HTR-8/SVneo (cell line): Measurements from ENCODE around the gene ANKRD9.
A peak's percentile ranks its signal among the peaks of the same experiment; 100 is the strongest.
"Not testable (repeated sequence)": the region's sequence is repeated elsewhere in the genome, so short reads cannot be mapped to it uniquely, and the experiment has no call there.

Source experiments
- DNase-seq: peaks from one replicate; pipeline ENCODE4 v3.0.0; 2011; ENCODE audit warnings: low spot score, mixed read lengths; ENCODE audit not compliant: insufficient read length
- FAIRE-seq: peaks from 2 replicates; lab custom pipeline; 2011; peaks lifted over from hg19 to GRCh38; lab: Jason Lieb, UNC

Gene ANKRD9

DNA sequence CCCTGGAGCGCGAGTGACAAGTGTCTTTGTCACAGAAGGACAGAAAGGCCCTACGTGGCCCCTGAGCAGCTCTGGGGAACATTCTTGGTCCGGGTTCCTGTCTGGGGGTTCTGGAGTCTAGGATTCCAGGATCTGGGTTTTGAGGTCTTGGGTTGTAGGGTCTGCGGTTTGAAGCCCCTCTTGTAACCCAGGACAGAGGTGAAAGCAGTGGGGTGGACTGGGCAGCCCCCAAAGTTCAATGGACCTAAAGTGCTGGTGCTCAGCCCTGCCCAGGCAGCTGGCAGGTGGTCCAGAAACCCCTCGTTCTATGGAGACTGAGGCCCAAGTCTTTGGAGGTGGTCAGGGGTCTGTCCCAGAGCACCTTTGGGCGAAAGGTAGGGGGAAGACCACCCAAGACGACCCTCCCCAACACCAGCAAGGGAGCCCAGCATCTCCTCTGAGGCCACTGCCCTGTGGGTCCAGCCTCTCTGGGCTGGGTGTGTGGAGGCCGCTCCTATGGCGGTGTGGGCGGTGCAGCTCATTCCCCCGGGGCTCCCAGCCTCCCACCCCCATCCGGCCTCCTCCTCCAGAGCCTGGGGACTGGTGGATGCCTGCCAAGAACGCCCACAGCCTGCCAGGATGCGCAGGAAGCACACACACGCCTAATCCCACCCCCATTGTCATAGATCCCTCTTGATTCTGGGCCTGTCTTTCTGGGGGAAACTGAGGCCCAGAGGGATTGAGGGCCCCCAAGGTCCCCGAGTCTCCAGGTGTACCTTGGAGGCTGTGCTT, 30.2 kb upstream of the ANKRD9 start:
- FAIRE-seq, result no peak
- DNase-seq, result no peak

DNA sequence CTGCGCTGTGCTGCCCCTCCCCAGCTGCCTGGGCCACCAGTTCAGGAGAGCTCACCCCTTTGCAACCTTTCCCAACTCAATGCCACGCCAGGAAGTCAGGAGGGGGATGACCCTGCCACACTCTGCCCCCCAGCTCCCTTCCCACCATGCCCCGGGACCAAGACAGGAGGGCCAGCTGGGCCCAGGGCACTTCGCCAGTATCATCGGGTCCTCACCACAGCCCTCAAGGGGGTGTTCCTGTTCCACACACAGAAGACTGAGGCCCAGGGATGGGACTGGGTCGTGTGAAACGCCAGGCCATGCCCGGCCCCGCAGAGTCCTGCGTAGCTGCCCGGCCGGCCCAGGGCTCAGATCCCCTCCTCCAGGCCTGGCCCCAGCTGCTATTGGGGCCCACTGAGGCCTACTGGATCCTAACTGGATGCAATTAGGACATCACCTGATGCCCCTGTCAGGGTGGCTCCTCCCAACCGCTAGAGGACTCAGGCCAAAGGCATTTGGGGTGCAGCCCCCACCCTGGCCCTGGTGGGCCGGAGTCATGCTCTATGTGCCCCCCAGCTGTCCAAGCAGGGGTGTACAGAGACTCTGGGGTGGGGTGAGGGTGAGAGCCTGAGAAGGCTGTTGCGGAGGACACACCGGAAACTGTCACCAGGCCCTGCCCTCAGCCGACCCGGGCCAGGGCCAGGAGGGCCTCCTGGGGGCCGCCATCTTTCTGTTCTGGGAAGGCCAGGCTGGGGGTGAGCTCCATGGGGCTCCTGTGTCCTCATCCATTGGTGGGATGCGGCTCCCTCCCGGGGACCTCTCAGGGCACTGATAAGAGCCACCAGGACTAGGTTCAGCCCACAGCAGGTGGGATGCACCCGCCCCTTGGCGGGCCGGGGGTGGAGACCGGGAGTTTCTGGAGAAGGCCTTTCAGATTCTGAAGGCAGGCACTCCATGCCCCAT, 29.3 kb upstream of the ANKRD9 start:
- FAIRE-seq (no peak), DNase-seq (no peak)

DNA sequence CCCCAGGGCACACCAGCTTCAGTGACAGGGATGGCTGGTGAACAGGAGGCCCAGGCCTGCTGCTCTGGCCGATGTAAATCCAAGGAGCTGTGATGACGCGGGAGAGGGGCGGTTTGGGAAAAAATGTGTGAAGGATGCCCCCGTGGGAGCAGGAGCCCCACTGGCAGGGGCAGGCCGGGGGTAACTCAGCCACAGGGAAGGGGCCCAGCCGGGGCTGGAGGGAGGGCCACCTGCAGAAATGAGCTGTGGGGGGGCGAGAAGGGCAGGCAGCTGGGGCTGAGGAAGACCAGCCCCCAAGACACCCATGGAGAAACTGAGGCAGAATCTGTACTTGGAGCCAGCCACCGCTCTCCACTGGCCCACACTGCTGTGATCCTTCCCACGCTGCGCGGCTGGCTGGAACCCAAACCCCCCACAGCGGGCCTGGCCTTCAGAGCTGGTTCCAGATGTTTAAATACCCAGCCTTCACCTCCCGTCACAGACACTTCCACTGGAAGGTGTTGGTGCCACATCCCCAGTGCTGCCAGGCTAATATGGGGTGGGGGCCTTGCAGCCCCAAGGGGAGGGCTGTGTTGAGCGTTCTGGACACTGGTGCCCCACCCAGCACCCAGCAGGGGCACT, 28.5 kb upstream of the ANKRD9 start:
- DNase-seq, result no peak
- no peak for FAIRE-seq

DNA sequence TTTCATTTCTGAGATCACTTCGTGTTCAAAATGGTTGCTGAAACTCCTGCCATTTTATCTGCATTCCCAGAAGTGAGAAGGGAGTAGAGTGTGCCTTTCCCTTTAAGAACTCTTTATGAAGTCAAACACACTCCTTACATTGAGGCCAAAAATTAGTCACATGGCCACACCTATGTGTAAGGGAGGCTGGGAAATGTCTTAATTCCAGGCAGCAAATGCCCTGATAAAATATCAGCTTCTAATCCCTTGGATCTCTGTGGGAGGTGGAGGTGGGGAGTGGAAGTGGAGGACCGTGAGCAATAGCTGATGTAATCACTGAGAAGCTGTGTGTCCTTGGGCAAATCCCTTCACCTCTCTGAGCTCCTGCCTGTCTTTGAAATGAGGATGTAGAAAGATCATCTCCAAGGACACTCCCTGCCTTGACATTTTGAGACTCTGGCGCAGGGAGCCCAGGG, 22.7 kb upstream of the ANKRD9 start:
- FAIRE-seq (no peak), DNase-seq (no peak)

DNA sequence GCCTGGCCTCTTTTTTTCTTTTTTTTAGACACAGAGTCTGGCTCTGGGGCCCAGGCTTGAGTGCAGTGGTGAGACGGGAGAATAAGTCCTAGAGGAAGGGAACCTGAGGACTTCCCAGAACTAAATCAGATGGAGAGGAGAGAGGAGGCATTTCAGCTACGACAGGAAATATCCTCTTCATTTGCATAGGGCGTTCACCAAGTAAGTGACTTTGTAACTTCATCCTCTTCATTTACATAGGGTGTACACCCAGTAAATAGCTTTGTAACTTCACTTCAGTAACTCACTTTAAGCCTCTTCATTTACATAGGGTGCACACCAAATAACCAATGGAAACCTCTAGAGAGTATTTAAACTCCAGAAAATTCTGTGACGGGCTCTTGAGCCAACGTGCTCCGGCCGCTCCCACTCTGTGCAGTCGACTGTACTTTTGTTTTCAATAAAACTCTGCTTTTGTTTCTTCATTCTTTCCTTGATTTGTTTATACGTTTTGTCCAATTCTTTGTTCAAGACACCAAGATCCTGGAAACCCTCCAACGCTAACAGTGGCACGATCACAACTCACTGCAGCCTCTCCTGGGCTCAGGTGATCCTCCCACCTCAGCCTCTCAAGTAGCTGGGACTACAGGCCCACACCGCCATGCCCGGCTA, 21.4 kb upstream of the ANKRD9 start:
- FAIRE-seq (no peak), DNase-seq (no peak)

DNA sequence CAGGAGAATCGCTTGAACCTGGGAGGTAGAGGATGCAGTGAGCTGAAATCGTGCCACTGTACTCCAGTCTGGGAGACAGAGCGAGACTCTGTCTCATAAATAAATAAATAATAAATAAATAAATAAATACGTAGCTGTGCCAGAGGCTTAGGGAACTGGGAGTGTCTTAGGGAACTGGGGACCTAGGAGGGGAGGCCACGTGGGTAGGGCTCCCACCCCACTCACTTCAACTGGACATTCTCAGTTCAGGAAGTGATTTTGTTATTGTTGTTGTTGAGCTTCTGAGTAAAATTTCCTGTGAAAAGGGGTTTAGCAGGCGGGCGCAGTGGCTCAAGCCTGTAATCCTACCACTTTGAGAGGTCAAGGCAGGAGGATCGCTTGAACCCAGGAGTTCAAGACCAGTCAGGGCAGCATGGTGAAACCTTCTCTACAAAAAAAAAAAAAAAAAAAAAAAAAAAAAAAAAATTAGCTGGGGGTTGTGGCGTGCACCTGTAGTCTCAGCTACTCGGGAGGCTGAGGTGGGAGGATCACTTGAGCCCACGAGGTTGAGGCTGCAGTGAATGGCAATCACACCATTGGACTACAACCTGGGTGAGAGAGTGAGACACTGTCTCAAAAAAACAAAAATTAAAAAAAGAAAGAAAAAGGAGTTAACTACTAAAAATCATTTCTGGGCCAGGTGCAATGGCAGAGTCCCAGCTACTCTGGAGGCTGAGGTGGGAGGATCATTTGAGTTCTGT, 19.0 kb upstream of the ANKRD9 start:
- DNase-seq, result no peak
- no peak for FAIRE-seq

DNA sequence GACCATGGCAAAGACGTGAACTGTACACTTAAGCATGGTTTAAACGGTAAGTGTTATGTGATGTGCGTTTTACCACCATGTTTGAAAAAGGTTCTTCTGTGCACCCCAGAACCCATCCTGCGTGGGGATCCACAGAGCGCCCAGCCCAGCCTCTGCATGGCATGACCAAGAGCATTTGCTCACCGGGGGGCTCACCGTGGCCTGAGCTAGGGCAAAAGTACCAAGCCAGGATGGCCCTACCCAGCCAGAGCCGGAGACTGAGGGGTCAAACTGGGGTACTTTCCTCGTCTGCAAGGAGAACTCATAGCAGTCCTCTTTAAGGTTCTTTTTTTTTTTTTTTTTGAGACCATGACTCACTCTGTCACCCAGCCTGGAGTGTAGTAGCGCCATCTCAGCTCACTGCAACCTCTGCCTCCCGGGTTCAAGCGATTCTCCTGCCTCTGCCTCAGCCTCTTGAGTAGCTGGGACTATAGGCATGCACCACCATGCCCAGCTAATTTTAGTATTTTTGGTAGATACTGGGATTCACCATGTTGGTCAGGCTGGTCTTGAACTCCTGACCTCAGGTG, 16.4 kb upstream of the ANKRD9 start:
- DNase-seq (no peak), FAIRE-seq (no peak)

DNA sequence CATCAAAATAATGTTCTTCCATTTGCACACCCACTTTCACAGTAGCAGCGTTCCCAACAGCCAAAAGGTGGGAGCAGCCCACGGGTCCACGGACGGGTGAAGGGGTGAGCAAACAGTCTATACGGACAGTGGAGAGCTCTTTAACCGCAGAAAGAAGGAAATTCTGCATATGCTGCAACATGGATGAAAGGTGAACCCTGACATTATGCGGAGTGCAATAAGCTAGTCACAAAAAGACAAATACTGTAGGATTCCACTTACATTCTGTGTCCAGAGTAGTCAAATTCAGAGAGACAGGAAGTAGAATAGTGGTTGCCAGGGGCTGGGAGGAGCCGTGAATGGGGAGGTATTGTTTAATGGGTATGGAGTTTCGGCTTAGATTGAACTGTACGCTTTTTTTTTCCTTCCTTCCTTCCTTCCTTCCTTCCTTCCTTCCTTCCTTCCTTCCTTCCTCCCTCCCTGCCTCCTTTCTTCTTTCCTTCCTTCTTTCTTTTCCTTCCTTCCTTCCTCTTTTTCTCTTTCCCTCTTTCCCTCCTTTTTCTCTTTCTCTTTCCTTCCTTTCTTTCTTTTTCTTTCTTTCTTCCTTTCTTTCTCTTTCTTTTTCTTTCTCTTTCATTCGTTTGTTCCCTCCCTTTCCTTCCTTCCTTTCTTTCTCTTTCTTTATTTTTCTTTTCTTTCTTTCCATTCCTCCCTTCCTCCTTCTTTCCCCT, 15.8 kb upstream of the ANKRD9 start:
- no peak for DNase-seq
- FAIRE-seq, result no peak

DNA sequence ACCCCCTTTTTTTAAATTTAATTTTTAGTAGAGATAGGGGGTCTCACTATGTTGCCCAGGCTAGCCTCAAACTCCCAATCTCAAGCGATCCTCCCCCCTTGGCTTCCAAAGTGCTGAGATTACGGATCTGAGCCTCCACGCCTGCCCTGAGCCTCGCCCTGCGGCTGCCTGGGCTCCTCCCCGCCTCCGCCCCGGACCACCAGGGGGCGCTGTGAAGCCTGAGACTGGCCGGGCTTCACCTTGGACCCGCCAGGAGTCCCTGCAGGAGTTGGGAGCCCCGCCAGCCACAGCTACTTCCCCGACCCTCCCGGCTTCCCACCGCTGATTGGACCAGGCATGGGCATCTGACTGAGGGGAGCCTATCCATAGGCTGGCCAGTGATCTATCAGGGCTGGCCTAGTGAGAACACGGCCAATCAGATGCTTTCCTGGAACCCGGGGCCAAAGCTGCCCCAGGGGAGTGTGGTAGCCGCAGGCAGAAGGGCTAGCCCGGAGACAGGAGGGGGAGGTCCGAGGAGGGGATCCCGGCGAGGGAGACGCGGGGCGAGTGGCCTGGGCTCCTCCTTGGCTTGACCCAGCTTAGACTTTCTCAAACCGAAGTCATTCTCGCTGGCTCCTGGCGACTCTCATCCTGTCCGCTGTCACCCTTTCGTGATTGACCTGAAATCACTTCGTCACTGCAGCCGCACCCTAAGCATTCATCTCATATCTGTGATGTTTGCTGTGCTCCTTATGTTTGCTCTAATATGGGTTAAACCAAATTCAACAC, 15.1 kb upstream of the ANKRD9 start:
- FAIRE-seq, result peak; percentile 86
- DNase-seq, result peak; percentile 99

DNA sequence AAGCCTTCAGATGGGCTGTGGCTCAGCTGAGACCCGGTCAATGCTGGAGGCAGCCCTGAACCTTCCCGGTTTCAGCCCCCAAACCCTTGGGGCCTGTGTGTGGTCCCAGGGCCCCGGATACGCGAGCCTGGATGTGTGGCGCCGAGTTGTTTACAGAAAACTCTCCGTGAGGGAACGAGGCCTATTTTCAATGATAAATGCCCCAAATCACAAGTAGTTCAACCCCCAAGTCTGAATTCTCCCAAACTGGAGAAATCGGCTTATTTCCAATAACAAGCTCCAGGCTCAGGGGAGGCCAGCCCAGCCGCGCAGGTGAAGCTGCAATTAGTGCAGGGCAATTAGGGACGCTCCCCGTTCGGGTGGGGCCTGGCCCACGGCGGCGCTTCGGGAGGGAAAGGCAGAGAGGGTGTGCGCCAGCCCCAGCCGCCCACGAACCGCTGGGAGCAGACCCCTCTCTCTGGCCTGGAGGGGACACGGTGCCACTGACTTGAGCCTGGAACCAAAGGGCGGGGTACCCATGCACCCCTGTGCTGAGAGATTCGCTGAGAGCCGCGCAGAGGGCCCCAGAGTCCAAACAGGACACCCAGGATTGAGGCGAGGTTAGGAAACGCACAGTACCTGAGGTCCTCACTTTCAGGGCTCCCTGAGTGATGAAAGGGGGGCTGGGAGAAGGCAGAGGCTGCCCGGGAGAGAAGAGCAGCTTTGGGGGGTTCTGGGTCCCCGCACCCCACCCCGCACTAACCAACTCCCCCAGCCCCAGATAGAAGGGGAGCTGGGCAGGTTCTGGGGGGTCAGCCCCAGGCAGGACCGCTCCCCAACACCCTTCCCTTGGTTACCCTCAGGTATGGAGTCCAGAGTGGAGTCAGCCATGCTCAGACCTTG, 14.2 kb upstream of the ANKRD9 start:
- FAIRE-seq, result no peak
- DNase-seq, result no peak

DNA sequence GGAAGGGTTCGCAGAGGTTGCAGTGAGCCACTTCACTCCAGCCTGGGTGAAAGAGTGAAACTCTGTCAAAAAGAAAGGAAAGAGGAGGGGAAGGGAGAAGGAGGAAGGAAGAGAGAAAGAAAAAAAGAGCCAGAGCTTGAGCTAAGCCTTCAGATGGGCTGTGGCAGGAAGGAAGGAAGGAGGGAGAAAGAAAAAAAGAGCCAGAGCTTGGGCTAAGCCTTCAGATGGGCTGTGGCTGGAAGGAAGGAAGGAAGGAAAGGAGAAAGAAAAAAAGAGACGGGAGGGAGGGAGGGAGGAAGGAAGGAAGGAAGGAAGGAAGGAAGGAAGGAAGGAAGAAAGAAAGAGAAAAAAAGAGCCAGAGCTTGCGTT, 13.6 kb upstream of the ANKRD9 start:
- no peak for DNase-seq
- no peak for FAIRE-seq

DNA sequence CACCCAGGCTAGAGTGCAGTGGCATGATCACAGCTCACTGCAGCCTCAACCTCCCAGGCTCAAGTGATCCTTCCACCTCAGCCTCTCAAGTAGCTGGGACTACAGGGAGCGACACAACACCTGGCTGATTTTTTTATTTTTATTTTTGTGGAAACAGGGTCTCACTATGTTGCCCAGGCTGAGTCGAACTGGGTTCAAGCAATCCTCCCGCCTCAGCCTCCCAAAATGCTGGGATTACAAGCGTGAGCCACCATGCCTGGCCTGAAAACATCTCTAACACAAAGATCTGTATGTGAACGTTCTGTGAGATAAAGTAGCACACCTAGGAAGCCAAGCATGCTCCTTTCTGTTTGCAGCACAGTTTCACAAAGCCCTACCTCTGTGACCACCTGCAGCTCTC, 10.1 kb upstream of the ANKRD9 start:
- not testable (repeated sequence) for DNase-seq, FAIRE-seq

DNA sequence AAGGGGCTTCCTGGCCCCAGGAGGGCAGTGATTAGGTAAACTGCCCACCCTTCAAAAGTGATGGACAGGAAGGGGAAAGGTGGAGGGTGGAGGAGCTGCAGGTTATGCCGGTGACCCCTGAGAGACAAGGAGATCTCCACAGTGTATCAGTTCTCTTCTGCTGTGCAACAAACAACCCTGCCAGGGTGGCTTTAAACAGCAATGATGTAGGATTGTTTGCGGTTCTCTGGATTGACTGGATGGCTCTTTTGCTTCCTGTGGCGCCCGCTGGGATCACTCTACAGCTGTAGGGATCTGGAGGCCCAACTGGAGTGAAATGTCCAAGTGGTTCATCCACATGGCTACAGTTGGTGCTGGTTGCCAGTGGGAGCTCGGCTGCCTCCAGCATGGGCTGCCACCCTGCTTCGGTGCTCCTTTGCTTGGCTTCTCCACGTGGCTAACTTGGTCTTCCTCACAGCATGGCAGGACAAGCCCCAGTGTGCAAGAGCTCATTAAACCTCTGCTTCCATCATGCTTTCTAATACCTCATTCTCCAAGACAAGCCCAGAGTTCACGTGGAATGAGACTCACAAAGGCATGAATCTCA, 8.6 kb upstream of the ANKRD9 start:
- FAIRE-seq (no peak), DNase-seq (no peak)

DNA sequence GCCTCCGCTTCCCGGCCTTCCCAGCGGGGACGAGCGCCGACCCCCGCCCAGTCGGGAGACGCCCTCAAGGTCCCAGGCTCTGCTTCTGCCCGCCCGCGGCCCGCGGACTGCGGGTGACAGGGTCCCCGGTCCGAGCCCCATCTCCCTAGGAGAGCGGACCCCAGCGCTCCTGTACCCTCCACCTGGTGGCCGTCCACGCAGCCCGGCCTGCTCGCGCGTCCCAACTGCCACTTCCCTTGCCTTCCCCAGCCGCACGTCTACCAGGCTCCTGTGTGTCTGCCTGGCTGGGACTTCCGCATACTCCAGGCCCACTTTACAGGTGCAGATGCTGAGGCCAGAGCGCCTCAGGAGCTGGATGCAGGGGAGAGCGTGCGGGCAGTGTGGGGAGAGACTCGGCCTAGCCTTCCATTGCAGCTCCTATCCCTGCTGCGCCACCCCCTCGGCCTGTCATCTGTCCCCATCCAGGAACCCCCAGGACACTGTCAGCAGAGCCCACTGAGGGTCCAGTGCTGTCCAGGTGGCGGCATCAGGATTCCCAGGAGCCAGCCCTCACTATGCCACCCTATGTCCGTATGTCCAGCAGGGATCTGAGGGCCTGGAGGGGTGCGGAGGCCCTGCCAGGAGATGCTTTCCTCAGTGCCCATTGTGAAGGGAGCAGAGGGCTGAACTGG, 8.0 kb upstream of the ANKRD9 start:
- DNase-seq (no peak), FAIRE-seq (no peak)

DNA sequence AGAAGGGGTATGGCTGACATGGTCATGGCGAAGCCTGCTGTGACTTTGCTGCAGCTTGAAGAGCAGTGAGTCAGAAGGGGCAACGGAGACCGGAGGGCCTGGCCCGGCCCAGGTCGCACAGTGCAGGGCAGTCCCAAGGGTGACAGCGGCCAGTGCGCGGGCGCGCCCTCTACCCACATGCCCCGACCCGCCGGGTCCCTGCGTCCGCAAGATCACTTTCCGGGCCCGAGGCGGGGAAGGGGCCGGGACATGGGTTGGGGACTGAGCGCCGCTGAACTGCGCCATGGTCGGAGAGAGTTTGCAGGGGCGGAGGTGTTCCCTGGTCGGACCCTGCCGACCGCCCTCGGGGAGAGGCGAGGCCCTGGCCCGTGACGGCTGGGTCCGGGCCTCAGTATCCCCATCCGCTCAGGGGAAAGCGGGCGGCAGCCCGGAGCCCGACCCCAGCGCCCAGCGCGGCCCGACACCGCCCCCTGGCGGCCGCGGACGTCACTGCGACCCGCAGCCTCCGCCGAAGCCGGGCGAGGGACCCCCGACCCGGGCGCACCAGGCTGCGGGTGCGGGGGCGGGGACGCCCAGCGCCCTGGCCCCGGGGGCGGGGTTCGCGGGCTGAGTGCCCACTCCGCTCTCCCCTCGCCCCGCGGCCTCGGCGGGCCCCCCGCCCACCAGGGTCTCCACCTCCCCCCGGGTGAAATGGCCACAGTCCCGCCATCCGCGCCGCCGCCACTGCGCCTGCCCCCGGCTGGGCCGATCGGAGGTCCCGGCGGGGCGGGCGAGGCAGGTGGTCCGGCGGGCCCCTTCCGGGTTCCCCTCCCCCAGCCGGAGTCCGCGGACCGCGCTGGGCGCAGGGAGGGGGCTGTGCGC, 7.2 kb upstream of the ANKRD9 start:
- peak; percentile 96 for FAIRE-seq
- peak; percentile 68 for DNase-seq
